DND-41 (cell line): ENCODE measurements around the gene TSPOAP1.

Experiments used
- EZH2 ChIP-seq: IDR thresholded peaks from 3 replicates; pipeline ENCODE4 v1.6.1; 2012; ENCODE audit warnings: borderline replicate concordance, low read depth, mild to moderate bottlenecking, moderate library complexity, low read length, inconsistent platforms; ENCODE audit not compliant: severe bottlenecking
- TF ChIP-seq, protein P1 (sequence below): IDR thresholded peaks from 2 replicates; pipeline ENCODE4 v1.5.1; 2012; ENCODE audit warnings: borderline replicate concordance, low read length, moderate library complexity, mild to moderate bottlenecking; ENCODE audit not compliant: poor library complexity, severe bottlenecking; ENCODE audit errors: extremely low read depth

DNA sequence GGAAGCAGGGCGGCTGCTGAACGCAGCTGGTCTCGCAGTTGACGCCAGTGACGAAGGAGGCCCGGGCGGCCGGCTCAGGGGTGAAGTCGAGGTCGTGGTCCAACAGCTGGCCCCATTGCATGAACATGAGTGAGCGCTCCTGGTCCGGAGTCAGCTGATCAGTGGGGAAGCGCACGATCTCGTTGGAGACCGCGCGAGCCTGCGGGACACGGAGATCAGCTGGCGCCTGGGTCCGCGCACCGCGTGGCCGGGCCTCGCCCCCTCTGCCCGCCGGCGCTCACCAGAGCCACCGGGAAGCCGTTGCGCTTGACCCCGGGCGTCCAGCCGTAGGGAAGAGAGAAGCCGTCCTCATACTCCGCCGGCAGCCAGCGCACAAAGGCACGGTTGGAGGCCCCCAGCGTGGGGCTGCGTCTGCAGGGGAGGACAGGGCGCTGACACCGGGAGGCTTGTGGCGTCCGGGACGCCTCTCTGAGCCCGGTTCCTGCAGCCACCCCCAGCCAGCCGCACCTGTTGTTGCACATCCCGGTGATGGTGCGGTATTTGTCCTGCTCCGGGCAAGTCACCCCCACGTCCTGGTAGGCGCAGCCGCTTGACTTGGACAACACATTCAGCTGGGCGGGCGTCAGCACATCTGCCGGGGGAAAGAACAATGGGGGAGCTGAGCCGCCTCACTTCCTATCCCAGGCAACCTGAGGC, 49.4 kb downstream of the TSPOAP1 start:
- TF ChIP-seq, protein P1, sequence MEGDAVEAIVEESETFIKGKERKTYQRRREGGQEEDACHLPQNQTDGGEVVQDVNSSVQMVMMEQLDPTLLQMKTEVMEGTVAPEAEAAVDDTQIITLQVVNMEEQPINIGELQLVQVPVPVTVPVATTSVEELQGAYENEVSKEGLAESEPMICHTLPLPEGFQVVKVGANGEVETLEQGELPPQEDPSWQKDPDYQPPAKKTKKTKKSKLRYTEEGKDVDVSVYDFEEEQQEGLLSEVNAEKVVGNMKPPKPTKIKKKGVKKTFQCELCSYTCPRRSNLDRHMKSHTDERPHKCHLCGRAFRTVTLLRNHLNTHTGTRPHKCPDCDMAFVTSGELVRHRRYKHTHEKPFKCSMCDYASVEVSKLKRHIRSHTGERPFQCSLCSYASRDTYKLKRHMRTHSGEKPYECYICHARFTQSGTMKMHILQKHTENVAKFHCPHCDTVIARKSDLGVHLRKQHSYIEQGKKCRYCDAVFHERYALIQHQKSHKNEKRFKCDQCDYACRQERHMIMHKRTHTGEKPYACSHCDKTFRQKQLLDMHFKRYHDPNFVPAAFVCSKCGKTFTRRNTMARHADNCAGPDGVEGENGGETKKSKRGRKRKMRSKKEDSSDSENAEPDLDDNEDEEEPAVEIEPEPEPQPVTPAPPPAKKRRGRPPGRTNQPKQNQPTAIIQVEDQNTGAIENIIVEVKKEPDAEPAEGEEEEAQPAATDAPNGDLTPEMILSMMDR, result no peak
- no peak for TF ChIP-seq EZH2
